ENCODE data around the gene ADAMTS12. TPM values are rescaled to one million over a fixed set of nuclear protein-coding genes. Genes with fewer than 3 reads are reported as not detected.

Gene ADAMTS12
- polyA plus RNA-seq, 3 donors = not detected

DNA sequence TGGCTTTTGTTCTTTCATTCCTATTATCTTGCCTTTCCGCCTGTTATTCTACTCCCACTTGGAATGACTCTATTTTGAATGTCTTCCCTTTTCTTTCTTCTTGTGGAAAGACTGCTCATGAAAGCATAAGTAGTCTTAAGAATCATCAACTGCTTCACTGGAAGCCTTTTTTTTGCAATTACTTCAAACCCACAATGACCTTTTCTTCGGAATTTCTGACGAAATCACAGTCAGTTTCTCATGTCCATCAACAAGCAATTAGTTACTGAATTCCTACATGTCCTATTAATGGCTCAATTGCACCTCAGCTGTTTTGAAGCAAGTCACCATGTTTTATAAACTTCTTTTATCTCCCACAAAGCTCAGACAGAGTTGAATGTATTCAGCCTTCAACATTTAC lies 254.8 kb downstream of the ADAMTS12 start:
- H3K4me3 Mint-ChIP-seq = no peak overlapping the region
- Histone ChIP-seq H2AFZ (ENCODE audit: insufficient read depth, low read depth, low read length, poor library complexity, severe bottlenecking) (no peak overlapping the region), H3K9me3 (replicated peaks in 1 of 2; ENCODE audit: control insufficient read depth in 1 of 2, insufficient read depth in 1 of 2, low read length in 2 of 2) (no peaks in the 10 kb centered on the region), H4K20me1 (ENCODE audit: insufficient read depth, low read length) (no peaks in the 10 kb centered on the region), H3K27me3 (ENCODE audit: control insufficient read depth in 2 of 2, insufficient read depth in 2 of 2, low read length in 2 of 2) (no peaks in the 10 kb centered on the region), H3K27ac (ENCODE audit: low read depth in 1 of 2, low read length in 2 of 2) (no peak overlapping the region), H3K79me2 (ENCODE audit: insufficient read depth, low read length) (no peaks in the 10 kb centered on the region), H3K4me2 (replicated peaks; ENCODE audit: extremely low read depth, low read length, poor library complexity, severe bottlenecking) (no peak overlapping the region), H3K4me1 (ENCODE audit: control insufficient read depth in 1 of 2, insufficient read depth in 2 of 2, low read length in 2 of 2) (no peaks in the 10 kb centered on the region), H3K36me3 (replicated peaks in 1 of 2; ENCODE audit: control insufficient read depth in 1 of 2, insufficient read depth in 2 of 2, low read length in 2 of 2) (no peaks in the 10 kb centered on the region), H3K4me3 (replicated peaks in 1 of 3; ENCODE audit: low read depth in 2 of 3, low read length in 3 of 3) (no peak overlapping the region), H3K9ac (ENCODE audit: insufficient read depth, low read length, poor library complexity, severe bottlenecking) (no peak overlapping the region)
- TF ChIP-seq, protein P1, sequence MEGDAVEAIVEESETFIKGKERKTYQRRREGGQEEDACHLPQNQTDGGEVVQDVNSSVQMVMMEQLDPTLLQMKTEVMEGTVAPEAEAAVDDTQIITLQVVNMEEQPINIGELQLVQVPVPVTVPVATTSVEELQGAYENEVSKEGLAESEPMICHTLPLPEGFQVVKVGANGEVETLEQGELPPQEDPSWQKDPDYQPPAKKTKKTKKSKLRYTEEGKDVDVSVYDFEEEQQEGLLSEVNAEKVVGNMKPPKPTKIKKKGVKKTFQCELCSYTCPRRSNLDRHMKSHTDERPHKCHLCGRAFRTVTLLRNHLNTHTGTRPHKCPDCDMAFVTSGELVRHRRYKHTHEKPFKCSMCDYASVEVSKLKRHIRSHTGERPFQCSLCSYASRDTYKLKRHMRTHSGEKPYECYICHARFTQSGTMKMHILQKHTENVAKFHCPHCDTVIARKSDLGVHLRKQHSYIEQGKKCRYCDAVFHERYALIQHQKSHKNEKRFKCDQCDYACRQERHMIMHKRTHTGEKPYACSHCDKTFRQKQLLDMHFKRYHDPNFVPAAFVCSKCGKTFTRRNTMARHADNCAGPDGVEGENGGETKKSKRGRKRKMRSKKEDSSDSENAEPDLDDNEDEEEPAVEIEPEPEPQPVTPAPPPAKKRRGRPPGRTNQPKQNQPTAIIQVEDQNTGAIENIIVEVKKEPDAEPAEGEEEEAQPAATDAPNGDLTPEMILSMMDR (IDR thresholded peaks at IDR 0.05) = no peak
- no peaks in the 10 kb centered on the region for H3K4me1 Mint-ChIP-seq
- WGBS (ENCODE audit: insufficient coverage) = 78% methylated on average over 1 of the region's 3 CpGs
- no peaks in the 10 kb centered on the region for H3K36me3 Mint-ChIP-seq
- intact Hi-C loops (cut with micrococcal nuclease) = no loop called here
- H3K27me3 Mint-ChIP-seq (ENCODE audit: low read depth in 3 of 3) = peaks cover 0 to 3% (median 3%) of the 10 kb centered on the region in 3 donors
- H3K27ac Mint-ChIP-seq = no peak overlapping the region
- peaks cover 0 to 9% (median 0%) of the 10 kb centered on the region in 7 donors for H3K9me3 Mint-ChIP-seq
- DNase-seq = no peak

DNA sequence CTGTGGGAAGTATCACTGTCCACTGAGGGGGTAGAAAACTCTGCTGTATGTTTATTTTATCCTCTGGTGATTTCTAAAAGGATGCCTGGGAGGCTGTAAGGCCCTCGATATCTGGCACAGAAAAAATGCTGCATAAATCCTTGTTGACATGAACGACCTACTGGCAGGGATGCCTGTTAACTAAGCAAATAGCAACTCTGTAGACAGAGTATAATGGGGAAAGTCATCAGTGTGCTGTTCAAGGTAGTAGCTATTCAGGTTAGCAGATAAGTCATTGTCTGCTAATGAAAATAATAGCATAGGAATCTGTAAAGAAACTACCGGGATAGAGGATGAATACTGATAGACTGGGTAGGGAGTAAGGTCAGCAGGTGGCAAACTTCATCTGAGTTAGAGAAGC lies 256.2 kb downstream of the ADAMTS12 start:
- Histone ChIP-seq H4K20me1 (ENCODE audit: insufficient read depth, low read length) (no peaks in the 10 kb centered on the region), H3K36me3 (replicated peaks in 1 of 2; ENCODE audit: control insufficient read depth in 1 of 2, insufficient read depth in 2 of 2, low read length in 2 of 2) (no peaks in the 10 kb centered on the region), H3K9me3 (replicated peaks in 1 of 2; ENCODE audit: control insufficient read depth in 1 of 2, insufficient read depth in 1 of 2, low read length in 2 of 2) (no peaks in the 10 kb centered on the region), H3K9ac (ENCODE audit: insufficient read depth, low read length, poor library complexity, severe bottlenecking) (no peak overlapping the region), H2AFZ (ENCODE audit: insufficient read depth, low read depth, low read length, poor library complexity, severe bottlenecking) (no peak overlapping the region), H3K27ac (ENCODE audit: low read depth in 1 of 2, low read length in 2 of 2) (no peak overlapping the region), H3K4me1 (ENCODE audit: control insufficient read depth in 1 of 2, insufficient read depth in 2 of 2, low read length in 2 of 2) (no peaks in the 10 kb centered on the region), H3K4me2 (replicated peaks; ENCODE audit: extremely low read depth, low read length, poor library complexity, severe bottlenecking) (no peak overlapping the region), H3K79me2 (ENCODE audit: insufficient read depth, low read length) (no peaks in the 10 kb centered on the region), H3K4me3 (replicated peaks in 1 of 3; ENCODE audit: low read depth in 2 of 3, low read length in 3 of 3) (no peak overlapping the region), H3K27me3 (ENCODE audit: control insufficient read depth in 2 of 2, insufficient read depth in 2 of 2, low read length in 2 of 2) (no peaks in the 10 kb centered on the region)
- DNase-seq = no peak
- Mint-ChIP-seq H3K27me3 (ENCODE audit: low read depth in 3 of 3) (peaks cover 0 to 3% (median 3%) of the 10 kb centered on the region in 3 donors), H3K4me3 (no peak overlapping the region), H3K9me3 (peaks cover 0 to 6% (median 0%) of the 10 kb centered on the region in 7 donors), H3K36me3 (no peaks in the 10 kb centered on the region), H3K4me1 (no peaks in the 10 kb centered on the region), H3K27ac (no peak overlapping the region)
- intact Hi-C loops (cut with micrococcal nuclease) = no loop called here
- 82% methylated on average over 2 of the region's 3 CpGs for WGBS (ENCODE audit: insufficient coverage)
- TF ChIP-seq, protein P1 (IDR thresholded peaks at IDR 0.05) = no peak

All from CD14-positive monocyte (primary cell).